Esophagus (tissue), 2 donors: ENCODE measurements around the gene ADCYAP1R1. TPM values are rescaled to one million over a fixed set of nuclear protein-coding genes. Genes with fewer than 3 reads are reported as not detected.

Experiments used
- H3K27ac ChIP-seq, 2 donors: one replicate each; pipeline ENCODE4 v1.5.1; 2013; ENCODE audit warnings: low read depth in 2 of 2, mild to moderate bottlenecking in 2 of 2, inconsistent platforms in 1 of 2, low read length in 1 of 2, moderate library complexity in 1 of 2
- H3K27me3 ChIP-seq, 2 donors: one replicate each; pipeline ENCODE4 v1.6.1; 2013; ENCODE audit warnings: low read length in 2 of 2, control low read depth in 1 of 2, mild to moderate bottlenecking in 1 of 2; ENCODE audit not compliant: insufficient read depth in 2 of 2, control insufficient read depth in 1 of 2
- H3K36me3 ChIP-seq, 2 donors: one replicate each; pipeline ENCODE4 v1.6.1; 2013; ENCODE audit warnings: low read length in 1 of 2; ENCODE audit not compliant: control insufficient read depth in 2 of 2, insufficient read depth in 2 of 2
- H3K4me1 ChIP-seq, 2 donors: one replicate each; pipeline ENCODE4 v1.6.1; 2013; ENCODE audit warnings: low read length in 1 of 2; ENCODE audit not compliant: control insufficient read depth in 2 of 2, insufficient read depth in 2 of 2
- H3K4me3 ChIP-seq, 2 donors: one replicate each; pipeline ENCODE4 v1.5.1; 2013; ENCODE audit warnings: low read length in 2 of 2, mild to moderate bottlenecking in 2 of 2, low read depth in 1 of 2, moderate library complexity in 1 of 2
- H3K9me3 ChIP-seq, 2 donors: one replicate each; pipeline ENCODE4 v1.6.1; 2013; ENCODE audit warnings: mild to moderate bottlenecking in 2 of 2, low read depth in 1 of 2, low read length in 1 of 2, moderate library complexity in 1 of 2; ENCODE audit not compliant: control insufficient read depth in 2 of 2, insufficient read depth in 1 of 2
- WGBS, 2 donors: extraction: QIAGEN DNeasy Blood & Tissue Kit; methylation state at CpG; one replicate each; pipeline ENCODE4 v1.1.7; 2013; 5-methylcytosine and 5-hydroxymethylcytosine counted together
- polyA plus RNA-seq, 2 donors: library from polyadenylated mRNA; stranded (reverse); fragments of 200-250 nt; gene quantifications; one replicate each; pipeline ENCODE4 v1.2.3, GENCODE V29; 2013
- donor health status: healthy with polysubstance abuse.
- donor health status: Bipolar disorder and iron deficiency.

Gene ADCYAP1R1
- polyA plus RNA-seq, 2 donors: 0.11 to 0.12 TPM

DNA sequence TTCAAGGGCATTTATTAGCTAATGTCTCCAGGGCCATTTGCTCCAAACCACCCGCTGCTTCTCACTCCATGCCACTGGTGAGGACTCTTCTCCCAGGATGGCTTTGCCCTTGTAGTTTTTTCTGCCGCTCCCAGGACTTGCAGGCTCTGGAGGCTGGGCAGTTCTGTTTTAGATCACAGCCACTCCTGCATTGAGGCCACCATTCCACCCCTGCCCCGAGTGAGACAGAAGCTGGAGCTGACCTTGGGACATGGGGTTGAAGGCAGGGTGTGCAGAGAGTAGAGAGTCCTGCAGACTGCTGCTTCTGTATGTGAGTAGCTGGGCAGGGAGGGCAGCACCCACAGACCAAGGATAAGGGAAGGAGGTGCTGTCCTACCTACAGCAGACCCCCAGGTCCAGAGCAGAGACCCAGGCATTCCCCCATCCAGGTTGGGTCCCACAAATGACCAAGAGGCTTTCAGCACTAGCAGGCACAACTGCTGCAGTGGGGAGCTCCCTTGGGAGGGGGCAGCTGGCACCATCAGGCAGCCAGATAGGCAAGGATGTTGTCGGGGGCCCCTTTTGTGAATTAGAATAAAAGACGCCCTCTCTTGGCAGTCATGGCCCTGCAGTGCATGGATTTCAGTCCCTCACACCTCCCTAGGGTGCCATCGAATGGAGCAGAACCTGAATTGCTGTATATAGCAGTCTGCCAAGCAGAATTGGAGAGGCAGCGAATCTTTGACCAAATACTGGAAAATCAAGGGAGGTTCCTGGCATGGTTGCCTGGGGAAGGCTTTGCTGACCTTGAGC lies 22.7 kb upstream of the ADCYAP1R1 start:
- H3K4me3 ChIP-seq: no peak overlapping the region
- H3K27me3 ChIP-seq: no peaks in the 10 kb centered on the region
- no peaks in the 10 kb centered on the region for H3K36me3 ChIP-seq
- no peak overlapping the region for H3K27ac ChIP-seq
- WGBS, 2 donors: 81 to 84% methylated on average over 7 of the region's 7 CpGs
- H3K9me3 ChIP-seq: no peaks in the 10 kb centered on the region
- H3K4me1 ChIP-seq: peaks cover 0 to 3% of the 10 kb centered on the region in 2 donors

DNA sequence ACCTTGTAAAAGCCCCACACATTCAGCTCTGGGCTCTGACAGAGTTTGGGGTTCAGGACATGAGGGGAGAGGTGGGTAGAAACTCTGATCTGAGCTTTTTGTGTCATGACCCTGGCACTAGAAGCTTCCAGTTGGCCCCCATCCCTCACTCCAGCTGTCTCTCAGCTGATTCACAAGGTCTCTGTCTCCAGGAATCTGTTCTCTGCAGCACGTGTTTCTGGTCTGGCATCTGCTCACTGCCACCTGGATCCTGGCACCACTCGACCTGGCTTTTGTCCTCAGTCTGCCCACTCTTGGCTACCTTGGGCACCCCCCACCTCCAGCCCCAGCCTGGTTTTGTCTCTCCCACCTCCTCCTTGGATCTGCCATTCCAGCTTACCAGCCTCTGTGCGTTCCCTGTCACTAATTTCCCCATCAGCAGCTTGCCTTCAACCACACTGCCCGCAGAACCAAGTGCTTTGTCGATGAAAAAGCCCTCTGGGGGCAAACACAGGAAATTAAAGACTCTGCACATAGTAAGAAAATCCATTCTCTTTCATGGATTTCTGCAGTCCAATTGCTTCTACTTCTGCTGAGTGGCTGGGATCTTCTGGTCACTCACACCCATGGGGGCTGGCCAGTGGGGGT lies 18.3 kb upstream of the ADCYAP1R1 start:
- Histone ChIP-seq H3K4me1 (no peaks in the 10 kb centered on the region), H3K4me3 (no peak overlapping the region), H3K27ac (no peak overlapping the region), H3K9me3 (no peaks in the 10 kb centered on the region), H3K27me3 (no peaks in the 10 kb centered on the region), H3K36me3 (no peaks in the 10 kb centered on the region)
- WGBS, 2 donors: 67 to 74% methylated on average over 5 of the region's 5 CpGs

DNA sequence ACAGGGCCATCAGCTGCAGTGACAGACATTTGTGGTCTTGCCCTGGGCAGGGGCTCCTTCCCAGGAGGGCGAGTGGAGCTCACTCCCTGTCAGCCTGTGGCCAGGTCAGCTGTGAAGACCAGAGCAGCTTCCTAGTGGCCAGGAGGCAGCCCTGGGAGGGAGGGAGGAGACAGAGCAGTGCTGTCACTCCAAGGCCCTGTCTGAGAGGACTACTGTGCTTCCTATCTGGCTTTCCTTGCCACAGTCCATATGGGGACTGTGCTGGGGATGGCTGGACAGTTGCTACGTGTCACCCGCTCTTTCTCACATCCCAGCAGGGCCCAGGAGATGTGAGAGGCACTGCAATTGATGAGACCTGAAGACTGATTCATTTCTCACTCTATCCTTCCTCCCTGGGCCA lies 15.2 kb upstream of the ADCYAP1R1 start:
- WGBS, 2 donors: 71 to 75% methylated on average over 2 to 3 of the region's 3 CpGs
- H3K27ac ChIP-seq: no peak overlapping the region
- H3K9me3 ChIP-seq: no peaks in the 10 kb centered on the region
- H3K36me3 ChIP-seq: no peaks in the 10 kb centered on the region
- no peaks in the 10 kb centered on the region for H3K4me1 ChIP-seq
- H3K4me3 ChIP-seq: no peak overlapping the region
- H3K27me3 ChIP-seq: no peaks in the 10 kb centered on the region

DNA sequence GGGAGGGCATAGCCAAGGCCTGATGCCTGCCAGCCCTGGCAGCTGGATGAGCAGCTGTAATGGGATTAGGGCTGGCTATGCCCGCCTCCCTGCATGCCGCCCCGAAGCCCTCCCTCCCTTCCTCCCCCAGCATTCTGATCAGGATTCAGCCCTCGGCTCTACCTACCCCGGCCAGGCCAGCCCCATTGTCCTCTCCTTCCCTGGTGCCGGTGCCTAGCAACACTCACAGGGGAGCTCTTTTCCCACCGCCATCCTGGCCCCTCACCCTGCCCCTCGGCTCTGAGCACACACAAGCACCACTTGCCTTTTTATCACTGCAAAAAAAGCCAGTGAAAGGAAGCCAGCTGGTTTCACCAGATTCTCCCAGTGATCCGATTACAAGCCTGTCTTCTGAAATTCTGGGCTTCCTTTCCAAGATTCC lies 9.0 kb upstream of the ADCYAP1R1 start:
- Histone ChIP-seq H3K4me1 (no peaks in the 10 kb centered on the region), H3K9me3 (no peaks in the 10 kb centered on the region), H3K36me3 (no peaks in the 10 kb centered on the region), H3K27ac (no peak overlapping the region), H3K4me3 (no peak overlapping the region), H3K27me3 (no peaks in the 10 kb centered on the region)
- WGBS, 2 donors: 26 to 27% methylated on average over 9 of the region's 9 CpGs

- no peaks in the 10 kb centered on the region for H3K4me1 ChIP-seq
- 60 to 67% methylated on average over 5 of the region's 5 CpGs for WGBS, 2 donors
- H3K9me3 ChIP-seq: no peaks in the 10 kb centered on the region
- no peak overlapping the region for H3K4me3 ChIP-seq
- H3K27ac ChIP-seq: no peak overlapping the region
- no peaks in the 10 kb centered on the region for H3K27me3 ChIP-seq
- no peaks in the 10 kb centered on the region for H3K36me3 ChIP-seq
Measured at GRCh38 chr7:31044529-31044928, 7.6 kb upstream of the ADCYAP1R1 start.

GRCh38 chr7:31046723-31047122 lies 5.4 kb upstream of the ADCYAP1R1 start:
- H3K27ac ChIP-seq: no peak overlapping the region
- no peaks in the 10 kb centered on the region for H3K36me3 ChIP-seq
- whole genome bisulfite sequencing, 2 donors: 88 to 92% methylated on average over 5 of the region's 5 CpGs
- peaks cover 0 to 6% of the 10 kb centered on the region in 2 donors for H3K27me3 ChIP-seq
- no peak overlapping the region for H3K4me3 ChIP-seq
- H3K4me1 ChIP-seq: no peaks in the 10 kb centered on the region
- no peaks in the 10 kb centered on the region for H3K9me3 ChIP-seq

- peaks cover 0 to 6% of the 10 kb centered on the region in 2 donors for H3K27me3 ChIP-seq
- H3K4me3 ChIP-seq: no peak overlapping the region
- 78 to 81% methylated on average over 9 of the region's 9 CpGs for WGBS, 2 donors
- no peaks in the 10 kb centered on the region for H3K9me3 ChIP-seq
- H3K4me1 ChIP-seq: no peaks in the 10 kb centered on the region
- H3K36me3 ChIP-seq: no peaks in the 10 kb centered on the region
- no peak overlapping the region for H3K27ac ChIP-seq
Measured at GRCh38 chr7:31047313-31048146, 4.6 kb upstream of the ADCYAP1R1 start.

- WGBS, 2 donors: 78 to 82% methylated on average over 12 of the region's 12 CpGs
- no peaks in the 10 kb centered on the region for H3K4me1 ChIP-seq
Measured at GRCh38 chr7:31049005-31049765, 2.9 kb upstream of the ADCYAP1R1 start.

DNA sequence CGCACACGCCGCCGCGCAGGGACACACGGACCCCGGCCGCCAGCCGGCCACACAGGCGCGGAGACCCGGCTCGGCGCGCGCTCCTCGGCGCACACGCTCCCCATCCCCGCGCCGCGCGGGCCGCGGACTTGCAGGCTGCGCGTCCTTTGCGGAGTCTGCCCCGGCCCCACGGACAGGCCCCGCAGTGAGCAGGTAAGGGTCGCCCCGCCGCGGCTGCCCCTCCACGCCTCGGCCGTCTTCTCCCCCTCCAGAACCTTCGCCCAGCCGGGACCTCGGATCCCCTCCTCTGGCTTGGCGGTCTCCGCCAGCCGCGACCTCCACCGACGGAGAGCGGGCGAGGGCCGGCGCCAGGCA lies 356 bp downstream of the ADCYAP1R1 start:
- peaks cover 6% of the 10 kb centered on the region in 2 donors for H3K27me3 ChIP-seq
- H3K9me3 ChIP-seq: no peaks in the 10 kb centered on the region
- H3K4me3 ChIP-seq: peak overlapping the region; percentile 4 to 28
- no peaks in the 10 kb centered on the region for H3K36me3 ChIP-seq
- H3K4me1 ChIP-seq: no peaks in the 10 kb centered on the region
- no peak overlapping the region for H3K27ac ChIP-seq
- WGBS, 2 donors: 1 to 2% methylated on average over 36 to 52 of the region's 52 CpGs

More at GRCh38 chr7:31049005-31049765, 2.9 kb upstream of the ADCYAP1R1 start:
- peaks cover 6% of the 10 kb centered on the region in 2 donors for H3K27me3 ChIP-seq
- H3K4me3 ChIP-seq: no peak overlapping the region
- H3K9me3 ChIP-seq: no peaks in the 10 kb centered on the region
- H3K27ac ChIP-seq: no peak overlapping the region
- H3K36me3 ChIP-seq: no peaks in the 10 kb centered on the region
